Fibroblast of peridontal ligament (primary cell): Measurements from ENCODE around the gene PTPRJ.
"Not testable (repeated sequence)": the region's sequence is repeated elsewhere in the genome, so short reads cannot be mapped to it uniquely, and the experiment has no call there.

Experiments
- DNase-seq: peaks from one replicate; pipeline ENCODE4 v3.0.0-alpha.2; 2010; ENCODE audit errors: extremely low read depth

The PTPRJ gene

DNA sequence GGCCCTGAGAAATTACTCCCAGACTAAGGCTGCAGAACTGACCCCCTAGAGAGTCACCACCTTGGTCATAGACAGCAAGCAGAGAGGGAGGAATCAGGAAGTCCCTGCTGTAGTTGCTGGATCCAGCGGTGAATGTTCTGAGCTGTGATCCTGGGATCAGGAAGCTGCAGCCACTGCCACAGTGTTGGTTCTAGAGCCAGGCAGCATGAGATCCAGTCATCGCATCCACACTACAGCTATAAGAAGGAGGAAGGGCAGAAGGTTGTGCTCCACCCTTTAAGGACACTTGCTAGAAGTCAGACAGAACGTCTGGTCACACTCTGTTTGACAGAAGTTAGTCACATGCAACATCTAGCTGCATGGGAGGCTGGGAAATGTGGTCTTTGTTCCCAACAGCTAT, 131.5 kb downstream of the PTPRJ start:
- DNase-seq, result no peak

DNA sequence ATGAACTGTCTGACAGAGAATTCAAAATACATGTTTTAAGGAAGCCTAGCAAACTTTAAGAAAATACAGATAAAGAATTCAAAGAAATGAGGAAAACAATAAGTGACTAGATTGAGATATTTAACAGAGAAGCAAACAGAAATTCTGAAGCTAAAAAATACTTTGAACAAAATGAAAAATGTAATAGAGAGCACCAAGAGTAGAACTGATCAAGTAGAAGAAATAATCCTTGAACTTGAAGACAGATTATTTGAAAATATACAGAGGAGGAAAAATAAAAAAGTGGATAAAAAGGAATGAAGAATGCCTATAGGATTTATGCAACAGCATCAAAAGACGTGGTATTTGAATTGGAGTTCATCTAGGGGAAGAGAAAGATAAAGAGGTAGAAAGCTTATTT, 134.4 kb downstream of the PTPRJ start:
- no peak for DNase-seq

DNA sequence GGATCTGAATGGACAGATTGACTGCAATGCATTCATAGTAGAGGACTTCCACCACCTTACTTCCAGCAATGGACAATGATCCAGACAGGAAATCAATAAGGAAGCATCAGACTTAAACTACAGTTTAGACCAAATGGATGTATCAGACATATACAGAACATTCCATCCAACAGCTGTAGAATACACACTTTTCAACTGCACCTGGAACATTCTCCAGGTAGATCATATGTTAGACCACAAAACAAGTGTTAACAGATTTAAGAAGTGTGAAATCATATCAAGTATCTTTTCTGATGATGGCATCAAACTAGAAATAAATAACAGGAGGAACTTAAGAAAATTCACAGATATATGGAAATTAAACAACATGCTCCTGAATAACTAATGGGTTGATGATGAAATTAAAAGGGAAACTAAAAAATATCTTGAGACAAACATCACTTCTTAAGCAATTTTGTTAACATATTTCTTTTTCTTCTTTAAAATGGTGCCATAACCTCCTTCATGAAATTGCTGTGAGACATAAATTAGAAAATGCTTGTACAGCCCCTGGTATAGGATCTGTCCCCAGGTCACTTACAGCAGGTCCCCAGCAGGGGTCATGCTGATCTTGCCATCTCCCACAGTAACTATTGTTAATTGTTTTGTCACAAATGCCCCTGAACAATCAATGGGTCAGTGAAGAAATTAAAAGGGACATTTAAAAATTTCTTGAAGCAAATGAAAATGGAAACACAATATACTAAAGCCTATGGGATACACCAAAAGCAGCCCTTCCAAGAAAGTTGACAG, 136.3 kb downstream of the PTPRJ start:
- no peak for DNase-seq

DNA sequence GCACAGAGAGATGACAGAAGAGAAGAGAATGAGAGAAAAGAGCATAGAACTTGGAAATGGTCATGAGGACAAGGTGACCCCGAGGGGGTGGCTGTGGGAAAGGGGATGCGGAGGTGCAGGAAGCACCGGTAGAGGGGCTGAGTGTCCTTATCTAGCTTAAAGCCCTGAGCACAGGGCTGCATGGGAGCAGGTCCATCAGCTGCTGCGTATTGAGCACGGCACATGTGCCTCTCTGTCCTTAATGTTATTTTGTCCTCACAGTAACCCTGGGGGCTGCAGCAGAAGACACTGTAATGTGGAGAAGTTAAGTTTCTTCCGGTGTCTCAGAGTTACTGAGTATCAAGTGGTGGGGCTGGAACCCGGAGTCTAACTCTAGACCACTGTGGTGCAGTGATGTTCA, 141.9 kb downstream of the PTPRJ start:
- no peak for DNase-seq

DNA sequence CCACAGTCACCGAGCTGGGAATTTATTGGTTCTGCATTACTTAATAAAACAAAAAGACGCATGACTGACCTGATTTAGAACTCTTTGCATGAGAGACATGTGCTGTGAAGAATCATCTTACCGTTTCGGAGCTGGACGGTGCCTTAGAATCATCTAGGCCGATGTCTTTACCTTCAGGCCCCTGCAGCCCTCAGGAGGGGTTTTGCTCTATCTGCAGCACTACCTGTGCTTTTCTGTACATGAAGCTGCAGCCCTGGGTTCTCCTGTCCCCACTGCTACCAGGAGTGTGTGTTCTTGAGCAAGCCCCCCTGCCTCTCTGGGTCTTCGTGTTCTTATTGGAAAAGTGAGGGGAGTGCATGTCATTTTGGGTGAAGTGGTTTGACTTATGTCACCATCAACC, 142.3 kb downstream of the PTPRJ start:
- DNase-seq, result no peak

DNA sequence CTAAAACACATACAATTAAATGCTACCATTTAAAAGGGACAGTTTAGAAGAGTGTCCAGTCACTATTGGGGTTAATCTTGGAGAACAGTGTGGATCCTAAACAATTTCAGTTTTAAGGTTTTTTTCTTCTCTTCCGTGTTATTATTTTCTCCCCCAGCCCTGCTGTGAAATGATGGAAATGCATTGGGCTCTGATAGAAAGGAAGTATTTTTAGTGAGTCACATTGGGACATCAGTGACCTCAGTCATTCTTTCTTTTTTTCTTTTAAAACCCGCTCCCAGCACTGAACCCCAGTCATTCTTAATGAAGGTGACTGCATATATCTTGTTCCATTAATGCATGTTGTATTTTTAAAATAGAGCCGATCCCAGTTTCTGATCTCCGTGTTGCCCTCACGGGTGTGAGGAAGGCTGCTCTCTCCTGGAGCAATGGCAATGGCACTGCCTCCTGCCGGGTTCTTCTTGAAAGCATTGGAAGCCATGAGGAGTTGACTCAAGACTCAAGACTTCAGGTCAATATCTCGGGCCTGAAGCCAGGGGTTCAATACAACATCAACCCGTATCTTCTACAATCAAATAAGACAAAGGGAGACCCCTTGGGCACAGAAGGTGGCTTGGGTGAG, 143.0 kb downstream of the PTPRJ start:
- no peak for DNase-seq

DNA sequence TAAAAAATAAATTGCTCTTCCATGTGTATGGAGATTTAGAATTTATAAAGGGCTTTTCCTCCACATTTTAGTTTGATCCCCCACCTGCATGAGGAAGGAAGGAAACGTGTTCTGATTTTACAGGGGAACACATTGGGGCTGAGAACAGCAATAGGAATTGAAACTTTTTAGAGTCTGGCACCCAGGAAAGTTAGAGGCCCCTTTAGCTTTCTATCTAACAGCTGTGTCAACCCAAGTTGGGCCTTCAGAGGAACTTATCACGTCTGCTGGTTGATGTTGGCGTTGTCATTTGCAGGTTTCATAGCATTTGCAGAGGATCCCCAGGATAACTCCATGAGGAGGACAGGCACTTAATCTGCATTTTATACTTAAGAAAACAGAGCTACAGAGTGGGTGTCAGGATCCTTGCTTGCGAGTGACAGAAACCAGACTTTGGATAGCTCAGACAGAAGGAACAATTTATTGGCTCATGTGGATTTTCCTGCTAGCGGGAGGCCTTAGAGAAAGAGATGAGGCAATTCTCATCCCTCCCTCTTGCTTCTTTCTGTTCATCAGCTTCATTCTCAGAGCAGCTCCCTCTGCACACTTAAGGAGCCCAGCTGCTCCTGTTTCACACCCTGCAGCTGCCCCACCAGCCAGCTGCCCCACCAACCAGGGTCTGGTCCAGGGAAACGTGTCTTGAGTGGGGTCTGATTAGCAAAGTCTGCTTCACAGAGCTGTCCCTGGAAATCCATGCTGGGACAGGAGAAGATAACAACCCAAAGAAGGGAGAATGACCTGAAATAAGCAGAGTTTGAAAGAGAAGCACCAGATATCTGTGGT, 143.8 kb downstream of the PTPRJ start:
- DNase-seq, result no peak

DNA sequence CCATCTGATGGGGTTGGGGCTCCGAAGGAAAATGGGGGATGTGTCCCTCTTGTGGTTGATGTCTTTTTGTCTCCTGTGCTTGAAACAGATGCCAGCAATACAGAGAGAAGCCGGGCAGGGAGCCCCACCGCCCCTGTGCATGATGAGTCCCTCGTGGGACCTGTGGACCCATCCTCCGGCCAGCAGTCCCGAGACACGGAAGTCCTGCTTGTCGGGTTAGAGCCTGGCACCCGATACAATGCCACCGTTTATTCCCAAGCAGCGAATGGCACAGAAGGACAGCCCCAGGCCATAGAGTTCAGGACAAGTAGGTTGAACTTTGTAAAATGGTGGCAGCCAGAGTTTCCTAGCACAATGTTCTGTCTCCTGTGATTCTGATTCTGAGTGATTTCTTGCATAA, 144.5 kb downstream of the PTPRJ start:
- no peak for DNase-seq

DNA sequence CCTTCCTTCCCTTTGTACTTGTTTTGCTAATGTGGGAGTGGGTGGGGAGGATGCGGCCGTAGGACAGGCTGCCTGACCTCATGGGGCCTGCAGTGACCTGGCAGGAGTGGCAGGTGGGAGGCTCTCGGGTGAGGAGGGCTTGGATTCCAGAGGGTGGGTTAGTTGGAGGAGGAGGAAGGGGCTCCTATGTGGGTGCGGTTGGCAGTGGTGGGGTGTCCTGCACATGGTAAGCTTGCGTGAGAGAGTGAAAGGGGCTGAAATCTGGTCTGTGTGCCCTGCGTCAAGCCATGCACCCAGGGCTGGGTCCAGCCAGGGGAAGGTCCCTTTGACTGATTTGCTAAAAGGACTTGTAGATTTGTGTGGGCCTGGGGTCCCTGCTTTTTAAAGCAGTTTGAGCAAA, 145.5 kb downstream of the PTPRJ start:
- DNase-seq, result no peak

DNA sequence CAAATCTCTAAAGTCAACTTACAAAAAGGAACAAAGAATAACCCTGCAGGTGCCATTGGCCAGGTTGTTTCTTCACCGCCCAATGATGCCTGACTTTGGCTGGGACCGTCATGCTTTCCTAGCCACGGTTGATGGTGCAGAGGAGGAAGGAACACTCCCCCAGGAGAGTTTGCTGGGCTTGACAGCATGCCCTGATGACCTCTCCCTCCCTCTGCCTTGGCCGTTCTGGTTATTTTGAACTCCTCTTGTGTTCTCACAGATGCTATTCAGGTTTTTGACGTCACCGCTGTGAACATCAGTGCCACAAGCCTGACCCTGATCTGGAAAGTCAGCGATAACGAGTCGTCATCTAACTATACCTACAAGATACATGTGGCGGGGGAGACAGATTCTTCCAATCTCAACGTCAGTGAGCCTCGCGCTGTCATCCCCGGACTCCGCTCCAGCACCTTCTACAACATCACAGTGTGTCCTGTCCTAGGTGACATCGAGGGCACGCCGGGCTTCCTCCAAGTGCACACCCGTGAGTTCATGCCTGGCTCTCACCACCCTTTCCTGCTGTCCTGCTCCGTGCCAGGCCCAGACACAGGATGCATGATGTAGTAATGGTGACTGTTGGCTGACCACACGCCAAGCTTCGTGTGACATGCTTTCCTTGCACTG, 147.3 kb downstream of the PTPRJ start:
- DNase-seq, result no peak

DNA sequence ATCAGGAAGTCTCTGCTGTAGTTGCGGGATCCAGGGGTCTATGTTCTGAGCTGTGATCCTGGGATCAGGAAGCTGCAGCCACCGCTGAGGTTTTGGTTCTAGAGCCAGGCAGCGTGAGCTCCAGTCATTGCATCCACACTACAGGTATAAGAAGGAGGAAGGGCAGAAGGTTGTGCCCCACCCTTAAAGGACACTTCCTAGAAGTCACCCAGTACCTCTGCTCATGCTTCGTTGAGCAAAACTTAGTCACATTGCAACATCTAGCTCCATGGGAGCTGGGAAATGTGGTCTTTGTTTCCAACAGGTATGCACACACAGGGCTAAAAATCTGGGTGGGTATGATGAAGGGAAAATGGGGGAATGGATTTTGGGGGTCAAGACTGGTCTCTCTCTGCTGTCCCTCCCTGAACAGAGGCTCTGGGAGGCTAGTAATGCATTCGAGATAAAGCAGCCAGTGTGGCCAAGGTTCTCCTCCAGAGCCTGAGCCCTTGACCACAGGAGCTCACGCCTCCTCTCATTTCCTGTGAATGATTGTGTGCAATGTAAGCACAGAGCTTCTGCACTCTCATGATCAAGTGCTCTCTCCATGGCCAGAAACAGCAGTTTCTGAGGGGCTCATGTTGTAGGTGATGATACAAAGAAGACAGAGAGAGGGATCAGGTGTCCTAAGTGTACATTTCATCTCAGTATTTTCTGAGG, 149.5 kb downstream of the PTPRJ start:
- DNase-seq, result no peak

DNA sequence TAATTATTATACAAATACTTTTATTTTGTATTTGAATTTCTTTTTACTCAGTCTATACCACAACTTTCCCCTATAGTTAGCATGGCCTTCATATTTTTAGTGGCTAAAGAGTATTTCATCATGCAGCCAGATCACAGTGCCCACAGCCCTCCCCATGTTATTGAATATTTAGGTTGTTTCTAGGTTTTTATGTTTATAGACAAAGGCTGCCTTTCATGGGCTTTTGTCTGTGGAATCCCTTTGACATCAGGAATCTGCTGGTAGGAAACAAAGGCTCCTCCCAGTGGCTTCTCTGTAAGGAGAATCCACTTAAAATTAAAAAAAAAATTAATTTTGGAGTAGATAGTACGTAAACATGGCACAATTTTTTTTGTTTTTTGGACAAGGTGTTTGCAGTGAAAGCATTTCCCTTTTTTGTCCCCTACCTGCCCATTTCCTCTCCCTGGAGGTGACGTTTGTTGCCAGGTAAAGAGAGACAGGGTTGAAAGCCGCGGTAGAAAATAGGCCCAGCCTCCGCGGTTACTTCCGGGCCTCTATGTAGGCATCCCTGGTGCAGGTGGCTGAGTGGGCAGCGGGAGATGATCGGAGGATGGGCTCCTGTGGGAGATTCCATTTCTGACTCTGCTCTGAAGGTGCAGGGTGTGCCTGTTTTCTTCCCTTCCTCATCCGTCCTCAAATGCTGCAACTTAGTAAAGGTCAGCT, 154.0 kb downstream of the PTPRJ start:
- DNase-seq, result no peak

DNA sequence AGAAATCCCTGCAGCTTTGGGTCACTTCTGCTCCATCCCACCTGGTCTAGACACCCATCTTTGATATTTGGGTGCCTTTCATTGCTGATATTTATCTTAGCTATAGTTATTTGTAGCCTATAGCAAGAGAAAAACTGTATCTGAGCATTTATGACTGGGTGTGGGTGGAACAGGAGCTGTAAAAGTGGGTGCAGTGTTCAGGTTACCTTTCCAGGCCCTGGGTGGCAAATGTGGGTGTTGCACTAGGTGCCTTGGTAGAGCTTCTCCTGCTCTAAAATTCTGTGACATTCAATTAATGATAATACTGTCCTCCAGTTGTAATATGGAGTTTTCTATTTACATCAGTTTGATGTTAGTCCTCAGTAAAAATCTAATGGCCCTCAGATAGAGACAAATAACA, 157.9 kb downstream of the PTPRJ start:
- no peak for DNase-seq

DNA sequence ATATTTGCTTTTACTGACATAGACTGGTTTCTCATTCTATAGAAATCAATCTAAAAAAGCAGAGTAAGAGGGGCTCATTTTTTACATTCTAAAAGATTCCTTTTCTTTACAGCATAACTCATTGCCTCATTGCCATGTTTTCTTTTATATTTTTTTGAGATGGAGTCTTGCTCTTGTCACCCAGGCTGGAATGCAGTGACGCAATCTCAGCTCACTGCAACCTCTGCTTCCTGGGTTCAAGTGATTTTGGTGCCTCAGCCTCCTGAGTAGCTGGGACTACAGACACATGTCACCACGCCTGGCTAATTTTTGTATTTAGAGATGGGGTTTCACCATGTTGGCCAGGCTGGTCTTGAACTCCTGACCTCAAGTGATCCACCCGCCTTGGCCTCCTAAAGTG, 159.5 kb downstream of the PTPRJ start:
- DNase-seq, result not testable (repeated sequence)

DNA sequence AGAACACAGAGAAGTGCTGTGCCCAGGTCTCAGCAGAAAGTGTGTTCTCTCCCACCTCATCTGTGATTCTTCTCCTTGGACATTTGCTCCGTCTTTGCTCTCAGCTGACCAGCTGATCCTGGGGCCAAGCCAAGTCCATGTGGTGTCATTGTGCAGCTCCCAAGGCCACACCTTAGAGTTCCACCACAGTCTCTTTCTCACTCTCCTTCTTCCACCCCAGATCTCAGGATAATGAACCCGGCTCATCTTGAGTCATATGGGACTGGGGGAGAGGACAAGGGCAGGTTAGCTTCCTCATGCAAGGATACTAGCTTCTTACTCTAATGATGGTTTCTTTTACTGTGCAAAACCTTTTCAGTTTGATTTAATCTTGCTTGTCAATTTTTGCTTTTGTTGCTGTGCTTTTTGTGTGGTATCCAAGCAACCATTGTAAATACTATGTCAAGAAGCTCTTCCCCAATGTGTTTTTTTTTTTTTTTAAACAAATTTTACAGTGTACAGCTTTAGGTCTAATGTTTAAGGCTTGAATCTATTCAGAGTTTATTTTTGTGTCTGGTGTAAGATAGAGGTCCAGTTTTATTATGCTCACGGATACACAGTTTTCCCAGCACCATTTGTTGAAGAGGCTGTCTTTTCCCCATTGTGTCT, 161.2 kb downstream of the PTPRJ start:
- peak; percentile 13 for DNase-seq

DNA sequence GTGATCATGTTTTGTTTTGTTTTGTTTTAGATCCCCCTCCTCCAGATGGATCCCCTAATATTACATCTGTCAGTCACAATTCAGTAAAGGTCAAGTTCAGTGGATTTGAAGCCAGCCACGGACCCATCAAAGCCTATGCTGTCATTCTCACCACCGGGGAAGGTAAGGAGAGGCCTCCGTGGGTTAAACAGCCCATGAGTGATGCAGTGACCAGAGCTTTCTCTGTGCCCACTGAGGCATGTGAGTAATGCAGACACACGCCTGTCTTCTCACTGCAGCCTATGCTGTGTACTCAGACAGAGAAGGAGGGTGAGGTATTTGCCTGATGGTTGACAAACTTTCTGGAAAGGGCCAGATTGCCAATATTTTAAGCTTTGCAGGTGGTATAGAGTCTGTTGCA, 162.5 kb downstream of the PTPRJ start:
- no peak for DNase-seq

DNA sequence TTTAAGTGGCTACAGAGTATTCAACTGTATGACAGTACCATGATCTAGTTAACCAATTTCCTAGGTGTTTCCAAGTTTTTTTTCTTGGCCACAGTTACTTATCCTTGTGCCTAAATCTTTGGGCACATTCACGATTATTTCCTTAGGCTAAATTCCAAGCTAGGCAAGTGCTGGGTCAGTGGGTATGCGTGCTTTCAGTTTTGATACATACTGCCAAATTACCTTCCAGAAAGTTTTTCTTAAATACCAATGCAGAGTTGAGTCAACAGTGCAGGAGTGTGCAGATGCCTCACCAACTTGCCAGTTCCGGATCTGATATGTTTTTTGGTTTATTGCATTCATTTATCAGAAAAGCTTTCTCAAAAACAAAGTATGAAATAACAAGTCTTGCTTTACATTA, 168.4 kb downstream of the PTPRJ start:
- no peak for DNase-seq

DNA sequence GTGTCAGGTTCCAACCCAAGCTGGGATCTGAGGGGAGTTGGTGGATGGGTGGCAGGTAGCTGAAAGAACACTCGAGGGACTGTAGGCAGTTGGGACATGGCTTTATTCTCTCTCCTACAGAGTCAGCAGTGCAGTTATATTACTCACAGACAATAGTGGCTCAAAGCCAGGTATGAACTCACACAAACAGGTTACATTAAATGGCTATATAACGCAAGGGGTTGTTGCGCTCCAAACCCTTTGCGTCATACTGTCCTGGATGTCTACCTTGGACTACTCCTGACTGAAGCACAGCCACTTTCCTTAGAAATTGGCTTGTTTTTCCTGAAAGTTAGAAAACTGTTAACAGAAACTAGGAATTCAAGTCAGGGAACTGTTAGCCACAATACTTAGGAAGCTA, 169.9 kb downstream of the PTPRJ start:
- peak; percentile 19 for DNase-seq

DNA sequence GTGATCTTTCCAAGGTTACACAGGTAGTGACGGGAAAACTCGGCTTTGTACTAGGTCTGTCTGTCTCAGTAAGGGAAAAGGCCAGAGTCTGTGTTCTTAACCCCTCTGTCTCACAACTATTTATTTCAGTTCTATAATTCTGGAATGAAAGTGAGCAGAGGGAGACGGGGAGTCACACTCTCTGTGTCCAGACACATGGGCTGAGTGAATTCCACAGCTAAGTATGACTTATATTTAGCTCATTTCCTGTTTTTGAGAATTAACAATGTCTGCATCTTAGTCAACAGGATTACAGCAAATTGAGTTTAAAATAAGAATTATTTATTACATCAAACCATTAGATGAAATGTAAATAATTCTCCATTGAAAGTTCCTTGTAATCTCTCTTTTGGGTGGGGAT, 173.8 kb downstream of the PTPRJ start:
- no peak for DNase-seq
